NK-92 treated with Interleukin-12 subunit alpha and Interleukin-12 subunit beta, amount 100 ng/mL, for 24 hours (cell line): ENCODE data around the gene ACKR3.

Experiments
- DNase-seq: peaks from one replicate; lab custom pipeline; 2025; lab: John Stamatoyannopoulos, UW

The ACKR3 gene

GRCh38 chr2:236570081-236570868 lies 650 bp downstream of the ACKR3 start:
- no peak for DNase-seq

- DNase-seq = no peak
These were observed 1.5 kb downstream of the ACKR3 start for GRCh38 chr2:236571145-236571544.

GRCh38 chr2:236572482-236572881 lies 2.9 kb downstream of the ACKR3 start:
- no peak for DNase-seq

- no peak for DNase-seq
These were observed 3.7 kb downstream of the ACKR3 start for GRCh38 chr2:236573066-236573929.

GRCh38 chr2:236574000-236574399 lies 4.4 kb downstream of the ACKR3 start:
- no peak for DNase-seq

GRCh38 chr2:236574424-236575145 lies 5.0 kb downstream of the ACKR3 start:
- DNase-seq = no peak

- no peak for DNase-seq
These were observed 5.9 kb downstream of the ACKR3 start for GRCh38 chr2:236575510-236575909.

GRCh38 chr2:236576087-236576486 lies 6.5 kb downstream of the ACKR3 start:
- no peak for DNase-seq

- no peak for DNase-seq
These were observed 7.3 kb downstream of the ACKR3 start for GRCh38 chr2:236576953-236577352.

- no peak for DNase-seq
These were observed 8.1 kb downstream of the ACKR3 start for GRCh38 chr2:236577481-236578410.

- no peak for DNase-seq
These were observed 8.8 kb downstream of the ACKR3 start for GRCh38 chr2:236578411-236578846.

GRCh38 chr2:236579048-236579745 lies 9.6 kb downstream of the ACKR3 start:
- DNase-seq = no peak

- DNase-seq = no peak
These were observed 10.2 kb downstream of the ACKR3 start for GRCh38 chr2:236579746-236580315.

- DNase-seq = no peak
These were observed 11.2 kb downstream of the ACKR3 start for GRCh38 chr2:236580746-236581355.

- DNase-seq = no peak
These were observed 11.9 kb downstream of the ACKR3 start for GRCh38 chr2:236581546-236581945.

- DNase-seq = no peak
These were observed 13.3 kb downstream of the ACKR3 start for GRCh38 chr2:236582968-236583367.

GRCh38 chr2:236583621-236584203 lies 14.1 kb downstream of the ACKR3 start:
- DNase-seq = no peak

GRCh38 chr2:236584521-236585384 lies 15.1 kb downstream of the ACKR3 start:
- no peak for DNase-seq

GRCh38 chr2:236585966-236586365 lies 16.3 kb downstream of the ACKR3 start:
- DNase-seq = no peak
